Peyer's patch (tissue), 4 donors: ENCODE measurements around the gene C2CD4C.

ENCODE experiments used
- POLR2A ChIP-seq, 2 donors: fragments of 450-650 bp; IDR thresholded peaks; one replicate each; pipeline ENCODE4 v1.5.1; 2017; ENCODE audit warnings: antibody characterized with exemption in 2 of 2, mild to moderate bottlenecking in 2 of 2, moderate library complexity in 2 of 2
- TF ChIP-seq, protein P1 (sequence below), 6 experiments: fragments of 450-650 bp in 4 of 6; fragments of 200-600 bp in 2 of 6; sonication (generic) in 1 of 6; IDR thresholded peaks; one replicate each; pipeline ENCODE4 v1.5.1; 2017 to 2019; ENCODE audit warnings: antibody characterized with exemption in 6 of 6, mild to moderate bottlenecking in 3 of 6, moderate library complexity in 1 of 6

DNA sequence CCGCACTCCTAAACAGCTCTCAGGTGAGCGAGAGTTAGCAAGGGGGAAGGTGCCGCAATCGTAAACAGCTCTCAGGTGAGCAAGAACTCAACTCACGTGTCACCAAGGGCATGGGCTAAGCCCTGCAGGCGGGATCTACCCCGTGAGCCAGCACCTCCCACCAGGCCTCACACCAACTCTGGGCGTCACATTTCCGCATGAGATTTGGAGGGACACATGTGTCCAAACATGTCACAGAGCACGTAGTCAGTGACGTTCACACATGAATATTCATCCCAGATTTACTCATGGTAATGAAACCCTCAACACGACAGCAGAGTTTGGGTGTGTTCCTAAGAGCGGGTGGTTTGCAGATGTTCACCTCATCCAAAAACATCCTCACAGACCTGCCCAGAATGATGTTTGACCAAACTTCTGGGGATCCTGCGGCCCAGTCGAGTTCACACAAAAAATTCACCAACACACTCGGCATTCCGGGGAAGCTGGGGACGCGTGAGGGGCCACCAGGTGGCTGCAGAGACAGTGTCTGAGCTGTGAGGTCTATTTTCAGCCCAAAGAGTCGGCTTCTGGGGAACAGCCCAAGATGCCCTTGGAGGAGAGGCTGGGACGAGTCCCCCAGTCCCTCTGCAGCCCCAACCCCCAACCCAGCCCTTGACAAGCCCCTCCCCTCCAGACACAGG lies 19.6 kb downstream of the C2CD4C start:
- TF ChIP-seq, protein P1, sequence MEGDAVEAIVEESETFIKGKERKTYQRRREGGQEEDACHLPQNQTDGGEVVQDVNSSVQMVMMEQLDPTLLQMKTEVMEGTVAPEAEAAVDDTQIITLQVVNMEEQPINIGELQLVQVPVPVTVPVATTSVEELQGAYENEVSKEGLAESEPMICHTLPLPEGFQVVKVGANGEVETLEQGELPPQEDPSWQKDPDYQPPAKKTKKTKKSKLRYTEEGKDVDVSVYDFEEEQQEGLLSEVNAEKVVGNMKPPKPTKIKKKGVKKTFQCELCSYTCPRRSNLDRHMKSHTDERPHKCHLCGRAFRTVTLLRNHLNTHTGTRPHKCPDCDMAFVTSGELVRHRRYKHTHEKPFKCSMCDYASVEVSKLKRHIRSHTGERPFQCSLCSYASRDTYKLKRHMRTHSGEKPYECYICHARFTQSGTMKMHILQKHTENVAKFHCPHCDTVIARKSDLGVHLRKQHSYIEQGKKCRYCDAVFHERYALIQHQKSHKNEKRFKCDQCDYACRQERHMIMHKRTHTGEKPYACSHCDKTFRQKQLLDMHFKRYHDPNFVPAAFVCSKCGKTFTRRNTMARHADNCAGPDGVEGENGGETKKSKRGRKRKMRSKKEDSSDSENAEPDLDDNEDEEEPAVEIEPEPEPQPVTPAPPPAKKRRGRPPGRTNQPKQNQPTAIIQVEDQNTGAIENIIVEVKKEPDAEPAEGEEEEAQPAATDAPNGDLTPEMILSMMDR (IDR thresholded peaks at IDR 0.05): peak in 1 of 6 experiments; percentile 17
- TF ChIP-seq POLR2A (IDR thresholded peaks at IDR 0.05): no peak
